Left lung (tissue), 10 donors: ENCODE measurements around the gene CNOT10. TPM values are rescaled to one million over a fixed set of nuclear protein-coding genes. Genes with fewer than 3 reads are reported as not detected.
"Not testable (repeated sequence)": the region's sequence is repeated elsewhere in the genome, so short reads cannot be mapped to it uniquely, and the experiment has no call there.

Experiments used
- ATAC-seq: fragments of 200-7000 bp; cut with Tn5 transposase; one replicate; pipeline ENCODE4 v1.9.1; 2020; ENCODE audit warnings: moderate library complexity
- DNase-seq, 4 donors: peaks; one replicate each; pipeline ENCODE4 v3.0.0-alpha.2; 2013 to 2020
- H3K27ac ChIP-seq, 2 donors: fragments of 200-600 bp; sonication (generic) in 1 of 2; one replicate each; pipeline versions ENCODE4 v1.5.0 to v1.8.0; 2020 to 2021
- H3K27me3 ChIP-seq, 2 donors: fragments of 200-600 bp; sonication (generic) in 1 of 2; one replicate each; pipeline versions ENCODE4 v1.5.0 to v1.8.0; 2020 to 2021
- H3K36me3 ChIP-seq, 2 donors: fragments of 200-600 bp; sonication (generic) in 1 of 2; one replicate each; pipeline versions ENCODE4 v1.5.0 to v1.8.0; 2020 to 2021
- H3K4me1 ChIP-seq, 2 donors: fragments of 200-600 bp; one replicate each; pipeline ENCODE4 v1.8.0; 2021
- H3K4me3 ChIP-seq, 2 donors: fragments of 200-600 bp; sonication (generic) in 1 of 2; one replicate each; pipeline versions ENCODE4 v1.5.0 to v1.8.0; 2020 to 2021; ENCODE audit warnings: mild to moderate bottlenecking in 1 of 2
- H3K9me3 ChIP-seq, 2 donors: fragments of 200-600 bp; sonication (generic) in 1 of 2; one replicate each; pipeline versions ENCODE4 v1.5.0 to v1.8.0; 2020 to 2021
- CTCF ChIP-seq, 2 donors: fragments of 200-600 bp; sonication (generic) in 1 of 2; IDR thresholded peaks; one replicate each; pipeline versions ENCODE4 v1.5.0 to v1.8.0; 2021; ENCODE audit warnings: antibody characterized with exemption in 2 of 2
- intact Hi-C, 2 donors: fragments of 100-400 bp; cut with DNase I; formaldehyde crosslinking; loops; one replicate each; pipeline versions ENCODE4 v1.11.2 to v1.14.2; 2022
- polyA plus RNA-seq, 6 donors: library from polyadenylated mRNA; unstranded; fragments of 120-200 nt; gene quantifications; one replicate each; pipeline ENCODE4 v1.2.1, GENCODE V29; 2013; ENCODE audit not compliant: insufficient read length in 6 of 6
- total RNA-seq, 2 donors: library from RNA; stranded (reverse); fragmentation: NEBNext Ultra II Directional; extraction: Animal tissue kit (Norgen Biotek cat#: 25700); gene quantifications; one replicate each; pipeline ENCODE4 v1.2.1, GENCODE V29; 2021
- donor health status: DM: no; HTN: yes; CAD: no.
- donor health status: DM: no; HTN: no; CAD: no.

CNOT10 gene
- total and polyA plus RNA-seq, 8 donors: 27.8 to 61.8 (median 50.4) TPM

- no peak overlapping the region for H3K4me3 ChIP-seq
- H3K4me1 ChIP-seq: peaks cover 0 to 3% of the 10 kb centered on the region in 2 donors
- H3K9me3 ChIP-seq: no peaks in the 10 kb centered on the region
- intact Hi-C loops: no loop called here
- no peak for TF ChIP-seq CTCF (IDR thresholded peaks at IDR 0.05)
- DNase-seq (no peak), ATAC-seq (no peak)
- no peak overlapping the region for H3K27ac ChIP-seq
- H3K27me3 ChIP-seq: no peaks in the 10 kb centered on the region
- H3K36me3 ChIP-seq: no peaks in the 10 kb centered on the region
Measured at GRCh38 chr3:32662647-32663046, 22.3 kb upstream of the CNOT10 start.

- H3K27ac ChIP-seq, H3K27me3 ChIP-seq, H3K36me3 ChIP-seq, H3K4me1 ChIP-seq, H3K4me3 ChIP-seq, H3K9me3 ChIP-seq: not testable (repeated sequence)
- intact Hi-C loops: loop anchor here in 1 of 2 donors (5.0 kb wide), 1 partner anchor 152 kb away; no protein-coding TSS in a partner anchor
- peak; percentile 40 to 62 for TF ChIP-seq CTCF (IDR thresholded peaks at IDR 0.05)
- peak in 2 of 4 donors; percentile 26 to 64 for DNase-seq
- peak; percentile 93 for ATAC-seq
Measured at GRCh38 chr3:32664630-32665075, 20.3 kb upstream of the CNOT10 start.

GRCh38 chr3:32667072-32667582 lies 17.9 kb upstream of the CNOT10 start:
- Histone ChIP-seq H3K9me3 (no peaks in the 10 kb centered on the region), H3K4me3 (no peak overlapping the region), H3K4me1 (peaks cover 0 to 3% of the 10 kb centered on the region in 2 donors), H3K36me3 (no peaks in the 10 kb centered on the region), H3K27ac (no peak overlapping the region), H3K27me3 (no peaks in the 10 kb centered on the region)
- intact Hi-C loops: loop anchor here in 1 of 2 donors (5.0 kb wide), 1 partner anchor 155 kb away; no protein-coding TSS in a partner anchor
- DNase-seq (no peak), ATAC-seq (no peak)
- TF ChIP-seq CTCF (IDR thresholded peaks at IDR 0.05): no peak

GRCh38 chr3:32669226-32669625 lies 15.8 kb upstream of the CNOT10 start:
- not testable (repeated sequence) for H3K27me3 ChIP-seq, DNase-seq, H3K27ac ChIP-seq, ATAC-seq, H3K9me3 ChIP-seq, H3K36me3 ChIP-seq, H3K4me1 ChIP-seq, H3K4me3 ChIP-seq
- intact Hi-C loops: loop anchor here in 1 of 2 donors (5.0 kb wide), 1 partner anchor 157 kb away; no protein-coding TSS in a partner anchor

- DNase-seq, intact Hi-C loops, H3K36me3 ChIP-seq, H3K27me3 ChIP-seq, H3K4me3 ChIP-seq, ATAC-seq, H3K27ac ChIP-seq, H3K4me1 ChIP-seq, H3K9me3 ChIP-seq: not testable (repeated sequence)
Measured at GRCh38 chr3:32673730-32674129, 11.3 kb upstream of the CNOT10 start.

GRCh38 chr3:32675164-32675563 lies 9.8 kb upstream of the CNOT10 start:
- DNase-seq (no peak), ATAC-seq (no peak)
- Histone ChIP-seq H3K27me3 (no peaks in the 10 kb centered on the region), H3K9me3 (no peaks in the 10 kb centered on the region), H3K36me3 (no peaks in the 10 kb centered on the region), H3K4me3 (no peak overlapping the region), H3K4me1 (no peaks in the 10 kb centered on the region), H3K27ac (no peak overlapping the region)
- intact Hi-C loops: no loop called here
- TF ChIP-seq CTCF (IDR thresholded peaks at IDR 0.05): no peak
